PC-3 (cell line): ENCODE results near the gene NLN.

ENCODE experiments used
- CTCF ChIP-seq: fragments of 300-600 bp; sonication (generic); conservative IDR thresholded peaks from 2 replicates; pipeline ENCODE4 v1.5.1; 2017; ENCODE audit warnings: antibody characterized with exemption, low read depth, mild to moderate bottlenecking, low read length
- EZH2 ChIP-seq: fragments of 300-600 bp; sonication (generic); IDR thresholded peaks from one replicate; pipeline ENCODE4 v1.6.1; 2017; ENCODE audit warnings: antibody characterized with exemption, mild to moderate bottlenecking, low read length; ENCODE audit not compliant: unreplicated experiment

- no peak for TF ChIP-seq EZH2
- TF ChIP-seq CTCF, result no peak
These were observed 111.8 kb downstream of the NLN start for GRCh38 chr5:65833780-65834179.
